Liver (tissue), 3 donors: ENCODE data around the gene YEATS2.
"Not testable (repeated sequence)": the region's sequence is repeated elsewhere in the genome, so short reads cannot be mapped to it uniquely, and the experiment has no call there.

Experiments used
- JUND ChIP-seq, 2 donors: IDR thresholded peaks; 2 replicates each; pipeline ENCODE4 v1.6.1; 2016; ENCODE audit warnings: antibody characterized with exemption in 2 of 2
- MAX ChIP-seq: IDR thresholded peaks from 2 replicates; pipeline ENCODE4 v1.6.1; 2016; ENCODE audit warnings: antibody characterized with exemption
- RAD21 ChIP-seq, 2 donors: IDR thresholded peaks; 2 replicates each; pipeline ENCODE4 v1.6.1; 2016; ENCODE audit warnings: antibody characterized with exemption in 2 of 2, mild to moderate bottlenecking in 2 of 2
- REST ChIP-seq: IDR thresholded peaks from 2 replicates; pipeline ENCODE4 v1.6.1; 2016; ENCODE audit warnings: antibody characterized with exemption, mild to moderate bottlenecking
- SP1 ChIP-seq: IDR thresholded peaks from 2 replicates; pipeline ENCODE4 v1.6.1; 2018; ENCODE audit warnings: antibody characterized with exemption, mild to moderate bottlenecking
- TAF1 ChIP-seq: conservative IDR thresholded peaks from 2 replicates; pipeline ENCODE4 v1.6.1; 2016; ENCODE audit warnings: antibody characterized with exemption, mild to moderate bottlenecking
- YY1 ChIP-seq: IDR thresholded peaks from 2 replicates; pipeline ENCODE4 v1.6.1; 2016; ENCODE audit warnings: antibody characterized with exemption, mild to moderate bottlenecking
- ZBTB33 ChIP-seq: IDR thresholded peaks from 2 replicates; pipeline ENCODE4 v1.6.1; 2016; ENCODE audit warnings: antibody characterized with exemption
- TF ChIP-seq, protein P1 (sequence below): fragments of 150-350 bp; IDR thresholded peaks from 2 replicates; pipeline ENCODE4 v1.5.1; 2017; ENCODE audit warnings: improper control_type of control experiment, low read depth, low read length; ENCODE audit not compliant: missing input control
- donor health status: healthy.
- donor health status: healthy.

- TF ChIP-seq JUND (IDR thresholded peaks at IDR 0.05); ZBTB33; YY1; RAD21 (IDR thresholded peaks at IDR 0.05); REST; SP1; TAF1; MAX: not testable (repeated sequence)
- TF ChIP-seq, protein P1, sequence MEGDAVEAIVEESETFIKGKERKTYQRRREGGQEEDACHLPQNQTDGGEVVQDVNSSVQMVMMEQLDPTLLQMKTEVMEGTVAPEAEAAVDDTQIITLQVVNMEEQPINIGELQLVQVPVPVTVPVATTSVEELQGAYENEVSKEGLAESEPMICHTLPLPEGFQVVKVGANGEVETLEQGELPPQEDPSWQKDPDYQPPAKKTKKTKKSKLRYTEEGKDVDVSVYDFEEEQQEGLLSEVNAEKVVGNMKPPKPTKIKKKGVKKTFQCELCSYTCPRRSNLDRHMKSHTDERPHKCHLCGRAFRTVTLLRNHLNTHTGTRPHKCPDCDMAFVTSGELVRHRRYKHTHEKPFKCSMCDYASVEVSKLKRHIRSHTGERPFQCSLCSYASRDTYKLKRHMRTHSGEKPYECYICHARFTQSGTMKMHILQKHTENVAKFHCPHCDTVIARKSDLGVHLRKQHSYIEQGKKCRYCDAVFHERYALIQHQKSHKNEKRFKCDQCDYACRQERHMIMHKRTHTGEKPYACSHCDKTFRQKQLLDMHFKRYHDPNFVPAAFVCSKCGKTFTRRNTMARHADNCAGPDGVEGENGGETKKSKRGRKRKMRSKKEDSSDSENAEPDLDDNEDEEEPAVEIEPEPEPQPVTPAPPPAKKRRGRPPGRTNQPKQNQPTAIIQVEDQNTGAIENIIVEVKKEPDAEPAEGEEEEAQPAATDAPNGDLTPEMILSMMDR, result not testable (repeated sequence)
These were observed 8.0 kb upstream of the YEATS2 start for GRCh38 chr3:183689621-183690020.
